Measurements from ENCODE around the gene TTC34.
"Not testable (repeated sequence)": the region's sequence is repeated elsewhere in the genome, so short reads cannot be mapped to it uniquely, and the experiment has no call there.

- not testable (repeated sequence) for TF ChIP-seq CTCF (IDR thresholded peaks at IDR 0.05); SP1 (CRISPR knock-in tag; conservative IDR thresholded peaks at IDR 0.05); E2F4 (CRISPR knock-in tag; IDR thresholded peaks at IDR 0.05; ENCODE audit: borderline replicate concordance, low read depth); NR2C2 (CRISPR knock-in tag; IDR thresholded peaks at IDR 0.05); MAX (CRISPR knock-in tag; IDR thresholded peaks at IDR 0.05); ATF2 (CRISPR knock-in tag; IDR thresholded peaks at IDR 0.05; ENCODE audit: borderline replicate concordance, low read depth); IRF1 (CRISPR knock-in tag; IDR thresholded peaks at IDR 0.05); AFF4 (CRISPR knock-in tag; IDR thresholded peaks at IDR 0.05; ENCODE audit: borderline replicate concordance); ETV6 (CRISPR knock-in tag; IDR thresholded peaks at IDR 0.05); ATF6 (CRISPR knock-in tag; IDR thresholded peaks at IDR 0.05); ZNF317 (CRISPR knock-in tag; IDR thresholded peaks at IDR 0.05; ENCODE audit: borderline replicate concordance, low read depth); SMAD4 (CRISPR knock-in tag; IDR thresholded peaks at IDR 0.05); RELA (CRISPR knock-in tag; IDR thresholded peaks at IDR 0.05; ENCODE audit: borderline replicate concordance); MYBL2 (CRISPR knock-in tag; IDR thresholded peaks at IDR 0.05)
Measured at GRCh38 chr1:2657124-2657523, 144.4 kb downstream of the TTC34 start.
